ENCODE measurements around the gene KRT26. TPM values are rescaled to one million over a fixed set of nuclear protein-coding genes. Genes with fewer than 3 reads are reported as not detected.

KRT26 gene
- total RNA-seq, 4 donors from 2014 or later, result not detected

- Histone ChIP-seq H3K4me1 (no peaks in the 10 kb centered on the region), H3K4me3 (no peak overlapping the region), H3K36me3 (no peaks in the 10 kb centered on the region), H3K27ac (no peak overlapping the region), H3K9me3 (no peaks in the 10 kb centered on the region), H3K27me3 (peaks cover 3 to 5% (median 5%) of the 10 kb centered on the region in 3 donors)
- in situ Hi-C loops (cut with MboI; ENCODE audit: low sequenced_read_pairs in 4 of 4), result no loop called here
- ATAC-seq (no peak), DNase-seq (no peak)
- TF ChIP-seq, protein P1, sequence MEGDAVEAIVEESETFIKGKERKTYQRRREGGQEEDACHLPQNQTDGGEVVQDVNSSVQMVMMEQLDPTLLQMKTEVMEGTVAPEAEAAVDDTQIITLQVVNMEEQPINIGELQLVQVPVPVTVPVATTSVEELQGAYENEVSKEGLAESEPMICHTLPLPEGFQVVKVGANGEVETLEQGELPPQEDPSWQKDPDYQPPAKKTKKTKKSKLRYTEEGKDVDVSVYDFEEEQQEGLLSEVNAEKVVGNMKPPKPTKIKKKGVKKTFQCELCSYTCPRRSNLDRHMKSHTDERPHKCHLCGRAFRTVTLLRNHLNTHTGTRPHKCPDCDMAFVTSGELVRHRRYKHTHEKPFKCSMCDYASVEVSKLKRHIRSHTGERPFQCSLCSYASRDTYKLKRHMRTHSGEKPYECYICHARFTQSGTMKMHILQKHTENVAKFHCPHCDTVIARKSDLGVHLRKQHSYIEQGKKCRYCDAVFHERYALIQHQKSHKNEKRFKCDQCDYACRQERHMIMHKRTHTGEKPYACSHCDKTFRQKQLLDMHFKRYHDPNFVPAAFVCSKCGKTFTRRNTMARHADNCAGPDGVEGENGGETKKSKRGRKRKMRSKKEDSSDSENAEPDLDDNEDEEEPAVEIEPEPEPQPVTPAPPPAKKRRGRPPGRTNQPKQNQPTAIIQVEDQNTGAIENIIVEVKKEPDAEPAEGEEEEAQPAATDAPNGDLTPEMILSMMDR (IDR thresholded peaks at IDR 0.05 in 4 of 5, conservative IDR thresholded peaks at IDR 0.05 in 1 of 5), result no peak
- TF ChIP-seq POLR2A (IDR thresholded peaks at IDR 0.05), result no peak
- intact Hi-C loops (cut with DNase I; ENCODE audit: low total_unique reads), result no loop called here
These were observed 41.0 kb downstream of the KRT26 start for GRCh38 chr17:40730970-40731369.

- no peaks in the 10 kb centered on the region for H3K36me3 ChIP-seq
- H3K27ac ChIP-seq, result no peak overlapping the region
- no peaks in the 10 kb centered on the region for H3K9me3 ChIP-seq
- intact Hi-C loops (cut with DNase I; ENCODE audit: low total_unique reads), result loop anchor here (1.0 kb wide), 1 partner anchor 107 kb away; no protein-coding TSS in a partner anchor
- H3K27me3 ChIP-seq, result peaks cover 0 to 5% (median 5%) of the 10 kb centered on the region in 3 donors
- ATAC-seq (no peak), DNase-seq (no peak)
- TF ChIP-seq, protein P1 (IDR thresholded peaks at IDR 0.05 in 4 of 5, conservative IDR thresholded peaks at IDR 0.05 in 1 of 5), result no peak
- TF ChIP-seq POLR2A (IDR thresholded peaks at IDR 0.05), result no peak
- H3K4me1 ChIP-seq, result no peaks in the 10 kb centered on the region
- in situ Hi-C loops (cut with MboI; ENCODE audit: low sequenced_read_pairs in 4 of 4), result no loop called here
- no peak overlapping the region for H3K4me3 ChIP-seq
These were observed 44.4 kb downstream of the KRT26 start for GRCh38 chr17:40727447-40728231.

GRCh38 chr17:40726919-40727318 lies 45.1 kb downstream of the KRT26 start:
- Histone ChIP-seq H3K4me1 (no peaks in the 10 kb centered on the region), H3K27ac (no peak overlapping the region), H3K27me3 (peaks cover 0 to 4% (median 0%) of the 10 kb centered on the region in 3 donors), H3K36me3 (no peaks in the 10 kb centered on the region), H3K4me3 (no peak overlapping the region), H3K9me3 (no peaks in the 10 kb centered on the region)
- ATAC-seq, result no peak
- TF ChIP-seq, protein P1 (IDR thresholded peaks at IDR 0.05 in 4 of 5, conservative IDR thresholded peaks at IDR 0.05 in 1 of 5), result peak in 2 of 5 experiments; percentile 15 to 29
- no peak for TF ChIP-seq POLR2A (IDR thresholded peaks at IDR 0.05)
- in situ Hi-C loops (cut with MboI; ENCODE audit: low sequenced_read_pairs in 4 of 4) (no loop called here), intact Hi-C loops (cut with DNase I; ENCODE audit: low total_unique reads) (loop anchor here (1.0 kb wide), 1 partner anchor 107 kb away; no protein-coding TSS in a partner anchor)
- DNase-seq, result no peak

- in situ Hi-C loops (cut with MboI; ENCODE audit: low sequenced_read_pairs in 4 of 4), result no loop called here
- Histone ChIP-seq H3K36me3 (no peaks in the 10 kb centered on the region), H3K27ac (no peak overlapping the region), H3K4me3 (no peak overlapping the region), H3K27me3 (no peaks in the 10 kb centered on the region), H3K9me3 (no peaks in the 10 kb centered on the region), H3K4me1 (no peaks in the 10 kb centered on the region)
- DNase-seq (no peak), ATAC-seq (no peak)
- intact Hi-C loops (cut with DNase I; ENCODE audit: low total_unique reads), result no loop called here
- TF ChIP-seq, protein P1 (IDR thresholded peaks at IDR 0.05 in 4 of 5, conservative IDR thresholded peaks at IDR 0.05 in 1 of 5), result no peak
- TF ChIP-seq POLR2A (IDR thresholded peaks at IDR 0.05), result no peak
These were observed 47.3 kb downstream of the KRT26 start for GRCh38 chr17:40724656-40725055.
